GM23338 (cell line): Measurements from ENCODE around the gene NLRP14. TPM values are rescaled to one million over a fixed set of nuclear protein-coding genes. Genes with fewer than 3 reads are reported as not detected.

Experiments used
- ATAC-seq: fragments of 200-7000 bp; cut with Tn5 transposase; 3 replicates; pipeline ENCODE4 v1.9.1; 2020
- DNase-seq: peaks from one replicate; pipeline ENCODE4 v3.0.0-alpha.2; 2015; ENCODE audit warnings: low spot score
- H2AFZ ChIP-seq: fragments of 200-600 bp; sonication (generic); 2 replicates; pipeline ENCODE4 v1.8.0; 2016; ENCODE audit warnings: antibody characterized with exemption, mild to moderate bottlenecking, moderate library complexity
- H3F3A ChIP-seq: fragments of 200-600 bp; sonication (generic); replicated peaks from 2 replicates; pipeline ENCODE4 v1.8.0; 2017; ENCODE audit warnings: antibody characterized with exemption, mixed run types, low read depth
- H3K27ac ChIP-seq: fragments of 200-600 bp; sonication (generic); 2 replicates; pipeline ENCODE4 v1.6.1; 2016; ENCODE audit warnings: low read depth
- H3K27me3 ChIP-seq: fragments of 200-600 bp; sonication (generic); 2 replicates; pipeline ENCODE4 v1.8.0; 2016; ENCODE audit warnings: mild to moderate bottlenecking, mixed run types, moderate library complexity; ENCODE audit not compliant: insufficient read depth
- H3K36me3 ChIP-seq: fragments of 200-600 bp; sonication (generic); 2 replicates; pipeline ENCODE4 v1.8.0; 2016; ENCODE audit warnings: mild to moderate bottlenecking; ENCODE audit not compliant: insufficient read depth
- H3K4me1 ChIP-seq: fragments of 200-600 bp; sonication (generic); 2 replicates; pipeline ENCODE4 v1.8.0; 2016; ENCODE audit warnings: mild to moderate bottlenecking, moderate library complexity; ENCODE audit not compliant: insufficient read depth
- H3K4me2 ChIP-seq: fragments of 200-600 bp; sonication (generic); 2 replicates; pipeline ENCODE4 v1.7.1; 2017; ENCODE audit warnings: mixed run types
- H3K4me3 ChIP-seq: fragments of 200-600 bp; sonication (generic); 2 replicates; pipeline ENCODE4 v1.6.1; 2016; ENCODE audit warnings: mixed run types
- H3K79me2 ChIP-seq: fragments of 200-600 bp; sonication (generic); replicated peaks from 2 replicates; pipeline ENCODE4 v1.8.0; 2017; ENCODE audit warnings: mild to moderate bottlenecking; ENCODE audit not compliant: insufficient read depth
- H3K9me2 ChIP-seq: fragments of 200-600 bp; sonication (generic); 2 replicates; pipeline ENCODE4 v1.8.0; 2017; ENCODE audit not compliant: insufficient read depth
- H4K20me1 ChIP-seq: fragments of 200-600 bp; sonication (generic); replicated peaks from 2 replicates; pipeline ENCODE4 v1.8.0; 2017; ENCODE audit warnings: mild to moderate bottlenecking; ENCODE audit not compliant: insufficient read depth
- H3K27ac Mint-ChIP-seq: 2 replicates; pipeline ENCODE4 v1.8.0; 2020; ENCODE audit warnings: inconsistent platforms, mild to moderate bottlenecking, moderate library complexity, mixed read lengths
- H3K27me3 Mint-ChIP-seq: 3 replicates; pipeline ENCODE4 v1.8.0; 2022; ENCODE audit warnings: low read depth, mild to moderate bottlenecking, moderate library complexity, mixed read lengths, inconsistent platforms; ENCODE audit not compliant: insufficient read depth, poor library complexity
- H3K36me3 Mint-ChIP-seq: 3 replicates; pipeline ENCODE4 v1.8.0; 2021; ENCODE audit warnings: low read depth, mild to moderate bottlenecking, inconsistent platforms, moderate library complexity, mixed read lengths
- H3K4me1 Mint-ChIP-seq: 3 replicates; pipeline ENCODE4 v1.8.0; 2020; ENCODE audit warnings: mild to moderate bottlenecking, inconsistent platforms, mixed read lengths
- H3K4me3 Mint-ChIP-seq: 3 replicates; pipeline ENCODE4 v1.8.0; 2021; ENCODE audit warnings: moderate library complexity, mild to moderate bottlenecking, inconsistent platforms, mixed read lengths
- H3K9me3 Mint-ChIP-seq: 3 replicates; pipeline ENCODE4 v1.8.0; 2020; ENCODE audit warnings: moderate library complexity, mild to moderate bottlenecking, inconsistent platforms, mixed read lengths
- CREB1 ChIP-seq: fragments of 250-450 bp; sonication (Bioruptor Pico); IDR thresholded peaks from 2 replicates; pipeline ENCODE4 v1.5.0; 2020; ENCODE audit warnings: low read depth, mild to moderate bottlenecking, moderate library complexity
- EZH2 ChIP-seq: fragments of 200-600 bp; sonication (generic); IDR thresholded peaks from one replicate; pipeline ENCODE4 v1.8.0; 2017; ENCODE audit warnings: antibody characterized with exemption, mild to moderate bottlenecking, low read depth; ENCODE audit not compliant: unreplicated experiment
- JUNB ChIP-seq: IDR thresholded peaks from one replicate; pipeline ENCODE4 v1.6.1; 2016; ENCODE audit warnings: antibody characterized with exemption; ENCODE audit not compliant: unreplicated experiment
- NANOG ChIP-seq: IDR thresholded peaks from 2 replicates; pipeline ENCODE4 v1.6.1; 2016; ENCODE audit warnings: antibody characterized with exemption, borderline replicate concordance
- ZNF331 ChIP-seq: fragments of 250-450 bp; sonication (Bioruptor Pico); IDR thresholded peaks from 2 replicates; pipeline ENCODE4 v1.5.0; 2020; ENCODE audit warnings: low read depth, mild to moderate bottlenecking, moderate library complexity
- polyA plus RNA-seq: library from polyadenylated mRNA; unstranded; fragments of >200 nt; fragmentation: Nextera tagmentation; extraction: Ambion mirVana; gene quantifications from 2 replicates; pipeline ENCODE4 v1.2.1, GENCODE V29; 2016
- total RNA-seq: library from RNA; depleted of rRNA; stranded (reverse); fragments of >200 nt; shearing (Covaris generic); gene quantifications from 2 replicates; pipeline ENCODE4 v1.2.3, GENCODE V29; 2014
- TF ChIP-seq, protein P1 (sequence below): IDR thresholded peaks from 2 replicates; pipeline ENCODE4 v1.6.1; 2016; ENCODE audit warnings: antibody characterized with exemption
- TF ChIP-seq, protein P2 (sequence below): fragments of 250-450 bp; sonication (Bioruptor Pico); IDR thresholded peaks from 2 replicates; pipeline ENCODE4 v1.5.0; 2020; ENCODE audit warnings: mild to moderate bottlenecking, moderate library complexity

Gene NLRP14
- total and polyA plus RNA-seq, 2 experiments from 2014 or later: 0.10 TPM; not detected in 1

DNA sequence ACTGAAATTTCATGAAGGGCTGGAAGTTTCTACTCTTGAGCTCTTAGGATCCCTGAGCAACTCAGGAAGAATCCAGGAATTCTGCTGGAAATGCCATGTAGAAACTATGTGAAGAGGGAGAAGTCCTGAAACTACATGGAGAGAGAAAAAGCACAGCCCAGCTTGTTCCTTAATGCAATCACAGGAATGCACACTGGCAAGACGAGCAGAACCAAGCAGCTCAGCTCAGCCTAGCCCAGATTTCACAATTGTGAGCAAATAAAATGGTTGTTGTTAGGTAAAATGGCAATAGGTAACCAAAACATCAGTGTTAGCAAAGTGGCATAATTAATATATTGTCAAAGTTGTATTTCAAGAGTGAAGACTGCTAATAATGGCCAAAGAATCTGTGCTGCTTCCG is 28.3 kb upstream of the NLRP14 start:
- Mint-ChIP-seq H3K4me3 (no peak overlapping the region), H3K9me3 (no peaks in the 10 kb centered on the region), H3K4me1 (no peaks in the 10 kb centered on the region; the same call in 2 of the 3 replicates), H3K36me3 (no peaks in the 10 kb centered on the region), H3K27ac (no peak overlapping the region), H3K27me3 (no peaks in the 10 kb centered on the region)
- H3K27ac ChIP-seq: no peak overlapping the region
- no peaks in the 10 kb centered on the region for H3K4me1 ChIP-seq
- no peaks in the 10 kb centered on the region for H3K27me3 ChIP-seq
- no peaks in the 10 kb centered on the region for H3F3A ChIP-seq
- DNase-seq: no peak
- H3K4me2 ChIP-seq: no peak overlapping the region
- no peak overlapping the region for H3K4me3 ChIP-seq
- H4K20me1 ChIP-seq: 0 out of 2 replicates have a peak, but pooled peaks cover 3% of the 10 kb centered on the region
- no peak for ATAC-seq
- no peaks in the 10 kb centered on the region for H3K9me2 ChIP-seq
- H2AFZ ChIP-seq: no peak overlapping the region
- no peak for TF ChIP-seq NANOG
- no peak for TF ChIP-seq JUNB
- TF ChIP-seq ZNF331 (CRISPR knock-in tag): no peak
- H3K36me3 ChIP-seq: no peaks in the 10 kb centered on the region
- H3K79me2 ChIP-seq: no peaks in the 10 kb centered on the region

DNA sequence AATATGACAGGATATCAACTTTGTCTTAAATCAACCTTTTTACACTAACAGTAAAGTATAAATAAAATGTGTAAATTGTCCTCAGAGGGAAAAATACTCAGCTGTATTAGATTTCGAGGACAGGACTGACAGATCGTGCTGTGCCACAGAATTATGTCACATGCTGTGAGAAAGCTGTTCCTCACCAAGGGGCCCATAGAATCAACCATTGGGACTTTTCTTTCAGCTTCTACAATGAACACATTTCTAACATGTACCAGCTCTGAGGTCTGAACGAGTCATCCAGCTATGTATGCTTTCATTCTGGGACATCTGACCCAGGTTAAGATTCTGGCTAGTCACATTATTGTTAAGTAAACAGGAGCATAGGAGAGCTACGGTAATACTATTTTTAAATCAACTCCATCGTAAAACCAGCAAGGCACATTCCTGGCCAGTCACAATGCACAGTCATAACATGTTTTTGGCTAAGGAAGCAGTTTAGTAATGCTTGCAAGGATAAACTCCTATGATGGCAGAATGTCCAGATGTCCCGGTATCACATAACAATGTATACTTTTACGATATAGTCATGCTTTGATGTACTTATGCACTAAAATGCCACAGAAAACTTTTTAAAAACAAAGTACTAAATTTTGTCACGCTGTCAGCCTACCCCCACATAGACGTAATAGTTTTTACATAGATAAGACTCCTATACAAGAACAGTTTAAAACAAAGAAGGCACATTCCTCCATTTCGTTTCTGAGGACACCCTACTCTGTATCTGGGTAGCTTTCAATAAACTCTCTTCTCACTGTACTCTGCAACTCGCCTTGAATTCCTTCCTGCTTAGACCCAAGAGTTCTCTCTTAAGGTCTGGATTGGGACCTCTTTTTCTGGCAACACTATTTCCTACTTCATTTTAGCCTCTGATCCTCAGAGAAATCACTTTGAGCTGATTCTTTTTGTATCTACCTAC is 27.5 kb upstream of the NLRP14 start:
- H2AFZ ChIP-seq: no peak overlapping the region
- Mint-ChIP-seq H3K36me3 (no peaks in the 10 kb centered on the region), H3K27me3 (no peaks in the 10 kb centered on the region), H3K27ac (no peak overlapping the region), H3K4me1 (no peaks in the 10 kb centered on the region; the same call in 2 of the 3 replicates), H3K9me3 (no peaks in the 10 kb centered on the region), H3K4me3 (no peak overlapping the region)
- H3K9me2 ChIP-seq: no peaks in the 10 kb centered on the region
- no peak for TF ChIP-seq CREB1
- no peak for TF ChIP-seq EZH2
- TF ChIP-seq, protein P1, sequence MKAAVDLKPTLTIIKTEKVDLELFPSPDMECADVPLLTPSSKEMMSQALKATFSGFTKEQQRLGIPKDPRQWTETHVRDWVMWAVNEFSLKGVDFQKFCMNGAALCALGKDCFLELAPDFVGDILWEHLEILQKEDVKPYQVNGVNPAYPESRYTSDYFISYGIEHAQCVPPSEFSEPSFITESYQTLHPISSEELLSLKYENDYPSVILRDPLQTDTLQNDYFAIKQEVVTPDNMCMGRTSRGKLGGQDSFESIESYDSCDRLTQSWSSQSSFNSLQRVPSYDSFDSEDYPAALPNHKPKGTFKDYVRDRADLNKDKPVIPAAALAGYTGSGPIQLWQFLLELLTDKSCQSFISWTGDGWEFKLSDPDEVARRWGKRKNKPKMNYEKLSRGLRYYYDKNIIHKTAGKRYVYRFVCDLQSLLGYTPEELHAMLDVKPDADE: no peak
- TF ChIP-seq, protein P2, sequence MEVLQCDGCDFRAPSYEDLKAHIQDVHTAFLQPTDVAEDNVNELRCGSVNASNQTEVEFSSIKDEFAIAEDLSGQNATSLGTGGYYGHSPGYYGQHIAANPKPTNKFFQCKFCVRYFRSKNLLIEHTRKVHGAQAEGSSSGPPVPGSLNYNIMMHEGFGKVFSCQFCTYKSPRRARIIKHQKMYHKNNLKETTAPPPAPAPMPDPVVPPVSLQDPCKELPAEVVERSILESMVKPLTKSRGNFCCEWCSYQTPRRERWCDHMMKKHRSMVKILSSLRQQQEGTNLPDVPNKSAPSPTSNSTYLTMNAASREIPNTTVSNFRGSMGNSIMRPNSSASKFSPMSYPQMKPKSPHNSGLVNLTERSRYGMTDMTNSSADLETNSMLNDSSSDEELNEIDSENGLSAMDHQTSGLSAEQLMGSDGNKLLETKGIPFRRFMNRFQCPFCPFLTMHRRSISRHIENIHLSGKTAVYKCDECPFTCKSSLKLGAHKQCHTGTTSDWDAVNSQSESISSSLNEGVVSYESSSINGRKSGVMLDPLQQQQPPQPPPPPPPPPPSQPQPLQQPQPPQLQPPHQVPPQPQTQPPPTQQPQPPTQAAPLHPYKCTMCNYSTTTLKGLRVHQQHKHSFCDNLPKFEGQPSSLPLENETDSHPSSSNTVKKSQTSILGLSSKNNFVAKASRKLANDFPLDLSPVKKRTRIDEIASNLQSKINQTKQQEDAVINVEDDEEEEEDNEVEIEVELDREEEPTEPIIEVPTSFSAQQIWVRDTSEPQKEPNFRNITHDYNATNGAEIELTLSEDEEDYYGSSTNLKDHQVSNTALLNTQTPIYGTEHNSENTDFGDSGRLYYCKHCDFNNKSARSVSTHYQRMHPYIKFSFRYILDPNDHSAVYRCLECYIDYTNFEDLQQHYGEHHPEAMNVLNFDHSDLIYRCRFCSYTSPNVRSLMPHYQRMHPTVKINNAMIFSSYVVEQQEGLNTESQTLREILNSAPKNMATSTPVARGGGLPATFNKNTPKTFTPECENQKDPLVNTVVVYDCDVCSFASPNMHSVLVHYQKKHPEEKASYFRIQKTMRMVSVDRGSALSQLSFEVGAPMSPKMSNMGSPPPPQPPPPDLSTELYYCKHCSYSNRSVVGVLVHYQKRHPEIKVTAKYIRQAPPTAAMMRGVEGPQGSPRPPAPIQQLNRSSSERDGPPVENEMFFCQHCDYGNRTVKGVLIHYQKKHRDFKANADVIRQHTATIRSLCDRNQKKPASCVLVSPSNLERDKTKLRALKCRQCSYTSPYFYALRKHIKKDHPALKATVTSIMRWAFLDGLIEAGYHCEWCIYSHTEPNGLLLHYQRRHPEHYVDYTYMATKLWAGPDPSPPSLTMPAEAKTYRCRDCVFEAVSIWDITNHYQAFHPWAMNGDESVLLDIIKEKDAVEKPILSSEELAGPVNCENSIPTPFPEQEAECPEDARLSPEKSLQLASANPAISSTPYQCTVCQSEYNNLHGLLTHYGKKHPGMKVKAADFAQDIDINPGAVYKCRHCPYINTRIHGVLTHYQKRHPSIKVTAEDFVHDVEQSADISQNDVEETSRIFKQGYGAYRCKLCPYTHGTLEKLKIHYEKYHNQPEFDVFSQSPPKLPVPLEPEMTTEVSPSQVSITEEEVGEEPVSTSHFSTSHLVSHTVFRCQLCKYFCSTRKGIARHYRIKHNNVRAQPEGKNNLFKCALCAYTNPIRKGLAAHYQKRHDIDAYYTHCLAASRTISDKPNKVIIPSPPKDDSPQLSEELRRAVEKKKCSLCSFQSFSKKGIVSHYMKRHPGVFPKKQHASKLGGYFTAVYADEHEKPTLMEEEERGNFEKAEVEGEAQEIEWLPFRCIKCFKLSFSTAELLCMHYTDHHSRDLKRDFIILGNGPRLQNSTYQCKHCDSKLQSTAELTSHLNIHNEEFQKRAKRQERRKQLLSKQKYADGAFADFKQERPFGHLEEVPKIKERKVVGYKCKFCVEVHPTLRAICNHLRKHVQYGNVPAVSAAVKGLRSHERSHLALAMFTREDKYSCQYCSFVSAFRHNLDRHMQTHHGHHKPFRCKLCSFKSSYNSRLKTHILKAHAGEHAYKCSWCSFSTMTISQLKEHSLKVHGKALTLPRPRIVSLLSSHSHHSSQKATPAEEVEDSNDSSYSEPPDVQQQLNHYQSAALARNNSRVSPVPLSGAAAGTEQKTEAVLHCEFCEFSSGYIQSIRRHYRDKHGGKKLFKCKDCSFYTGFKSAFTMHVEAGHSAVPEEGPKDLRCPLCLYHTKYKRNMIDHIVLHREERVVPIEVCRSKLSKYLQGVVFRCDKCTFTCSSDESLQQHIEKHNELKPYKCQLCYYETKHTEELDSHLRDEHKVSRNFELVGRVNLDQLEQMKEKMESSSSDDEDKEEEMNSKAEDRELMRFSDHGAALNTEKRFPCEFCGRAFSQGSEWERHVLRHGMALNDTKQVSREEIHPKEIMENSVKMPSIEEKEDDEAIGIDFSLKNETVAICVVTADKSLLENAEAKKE (CRISPR knock-in tag): no peak
- no peak overlapping the region for H3K4me3 ChIP-seq
- ATAC-seq (no peak), DNase-seq (no peak)
- no peaks in the 10 kb centered on the region for H3K27me3 ChIP-seq
- H3K27ac ChIP-seq: no peak overlapping the region
- H3K36me3 ChIP-seq: no peaks in the 10 kb centered on the region
- H3K4me2 ChIP-seq: no peak overlapping the region
- H3F3A ChIP-seq: no peaks in the 10 kb centered on the region
- H3K79me2 ChIP-seq: no peaks in the 10 kb centered on the region
- 0 out of 2 replicates have a peak, but pooled peaks cover 3% of the 10 kb centered on the region for H4K20me1 ChIP-seq
- no peaks in the 10 kb centered on the region for H3K4me1 ChIP-seq
